K562 (cell line): Measurements from ENCODE around the gene ACP1. TPM values are rescaled to one million over a fixed set of nuclear protein-coding genes. Genes with fewer than 3 reads are reported as not detected.

Source experiments
- ATAC-seq: fragments of 200-7000 bp; cut with Tn5 transposase; 3 replicates; pipeline ENCODE4 v1.9.1; 2020; ENCODE audit warnings: moderate library complexity
- BruUV-seq: library from RNA; stranded (reverse); fragments of 400-500 nt; replicated peaks from 2 replicates; lab custom pipeline; 2021; lab: Mats Ljungman, UMichigan
- CTCF ChIA-PET: fragments of 300-600 bp; formaldehyde crosslinking; extraction: SDS; loops from one replicate; lab custom pipeline; 2021; ENCODE audit warnings: low intra/inter-chr PET ratio; lab: Yijun Ruan, JAX
- POLR2A ChIA-PET: fragments of 300-600, 350-650 bp; sonication (Branson Sonifier 250); formaldehyde crosslinking; extraction: SDS; loops from one replicate; lab custom pipeline; 2021; ENCODE audit warnings: antibody characterized with exemption, inconsistent platforms; lab: Yijun Ruan, JAX
- DNase-seq, 4 experiments: peaks; one replicate each; pipeline versions ENCODE4 v3.0.0 to v3.0.0-alpha.2; 2011 to 2018; ENCODE audit warnings: low spot score in 3 of 4, mixed read lengths in 3 of 4; ENCODE audit errors: extremely low read depth in 1 of 4
- FAIRE-seq: peaks from 2 replicates; lab custom pipeline; 2011; peaks lifted over from hg19 to GRCh38; lab: Jason Lieb, UNC
- H2AFZ ChIP-seq: 2 replicates; pipeline ENCODE4 v1.6.0; 2011; ENCODE audit warnings: low read depth, low read length, control low read depth, inconsistent platforms
- H3K27ac ChIP-seq: fragments of 200-600 bp; 3 replicates; pipeline ENCODE4 v1.8.0; 2011; ENCODE audit warnings: low read depth, mild to moderate bottlenecking, control low read depth, inconsistent platforms, low read length, moderate library complexity, mixed read lengths; ENCODE audit errors: extremely low read depth
- H3K27me3 ChIP-seq, 2 experiments: fragments of 300-600 bp in 1 of 2; 2 replicates in 1 of 2; 3 replicates in 1 of 2; pipeline versions ENCODE4 v1.6.0 to v1.8.0; 2011; ENCODE audit warnings: inconsistent platforms in 2 of 2, low read length in 2 of 2, mild to moderate bottlenecking in 1 of 2, mixed read lengths in 1 of 2, moderate library complexity in 1 of 2; ENCODE audit not compliant: control insufficient read depth in 2 of 2, insufficient read depth in 2 of 2
- H3K36me3 ChIP-seq: fragments of 300-600 bp; 3 replicates; pipeline ENCODE4 v1.8.0; 2011; ENCODE audit warnings: mild to moderate bottlenecking, low read length, inconsistent platforms; ENCODE audit not compliant: control insufficient read depth, insufficient read depth
- H3K4me1 ChIP-seq, 2 experiments: fragments of 200-600 bp in 1 of 2; replicated peaks in 1 of 2; 2 replicates in 1 of 2; 3 replicates in 1 of 2; pipeline versions ENCODE4 v1.5.1 to v1.8.0; 2011; ENCODE audit warnings: inconsistent platforms in 2 of 2, low read length in 2 of 2, mild to moderate bottlenecking in 1 of 2, mixed read lengths in 1 of 2, moderate library complexity in 1 of 2; ENCODE audit not compliant: control insufficient read depth in 2 of 2, insufficient read depth in 2 of 2
- H3K4me2 ChIP-seq: 2 replicates; pipeline ENCODE4 v1.6.1; 2011; ENCODE audit warnings: low read length, control low read depth, inconsistent platforms, mixed read lengths; ENCODE audit not compliant: insufficient read depth
- H3K4me3 ChIP-seq: fragments of 200-600 bp; sonication (generic), shearing (Covaris generic); 2 replicates; pipeline ENCODE4 v1.5.1; 2016; ENCODE audit warnings: control low read depth, inconsistent platforms
- H3K79me2 ChIP-seq: fragments of 200-600 bp; 3 replicates; pipeline ENCODE4 v1.8.0; 2011; ENCODE audit warnings: low read length, inconsistent platforms; ENCODE audit not compliant: control insufficient read depth, insufficient read depth
- H3K9ac ChIP-seq, 2 experiments: 2 replicates each; pipeline versions ENCODE4 v1.6.0 to v1.6.1; 2011; ENCODE audit warnings: low read depth in 2 of 2, low read length in 2 of 2, control low read depth in 1 of 2, inconsistent platforms in 1 of 2, mild to moderate bottlenecking in 1 of 2, mixed read lengths in 1 of 2; ENCODE audit not compliant: insufficient read depth in 1 of 2
- H3K9me1 ChIP-seq: one replicate; pipeline ENCODE4 v1.6.0; 2011; ENCODE audit warnings: inconsistent platforms, mild to moderate bottlenecking, low read length, moderate library complexity; ENCODE audit not compliant: control insufficient read depth, insufficient read depth
- H3K9me3 ChIP-seq: replicated peaks from 2 replicates; pipeline ENCODE4 v1.5.1; 2011; ENCODE audit warnings: low read depth, low read length, inconsistent platforms; ENCODE audit not compliant: control insufficient read depth, insufficient read depth
- H4K20me1 ChIP-seq: replicated peaks from 2 replicates; pipeline ENCODE4 v1.6.1; 2011; ENCODE audit warnings: low read length, inconsistent platforms, mixed read lengths; ENCODE audit not compliant: control insufficient read depth, insufficient read depth
- ATF4 ChIP-seq: fragments of 450-650 bp; formaldehyde crosslinking; IDR thresholded peaks from 2 replicates; pipeline ENCODE4 v1.4.0; 2022; ENCODE audit warnings: mild to moderate bottlenecking, moderate library complexity
- HIVEP1 ChIP-seq: fragments of 250-450 bp; sonication (Bioruptor Pico); IDR thresholded peaks from 2 replicates; pipeline ENCODE4 v1.4.0; 2020; ENCODE audit warnings: mild to moderate bottlenecking
- HMBOX1 ChIP-seq: sonication (generic); IDR thresholded peaks from 2 replicates; pipeline ENCODE4 v1.6.1; 2016
- SMARCE1 ChIP-seq: fragments of 450-650 bp; IDR thresholded peaks from 2 replicates; pipeline ENCODE4 v1.7.1; 2016; ENCODE audit warnings: mild to moderate bottlenecking
- ZNF174 ChIP-seq: fragments of 250-450 bp; sonication (Bioruptor Pico); IDR thresholded peaks from 2 replicates; pipeline ENCODE4 v1.4.0; 2020; ENCODE audit warnings: mild to moderate bottlenecking
- ZNF274 ChIP-seq: IDR thresholded peaks from 2 replicates; pipeline ENCODE4 v1.6.1; 2011; ENCODE audit warnings: low read depth, mild to moderate bottlenecking, low read length, moderate library complexity, borderline replicate concordance
- ZNF445 ChIP-seq: fragments of 250-450 bp; sonication (Bioruptor Pico); IDR thresholded peaks from 2 replicates; pipeline ENCODE4 v1.4.0; 2020; ENCODE audit warnings: low read depth, mild to moderate bottlenecking, moderate library complexity
- ZNF561 ChIP-seq: fragments of 450-650 bp; formaldehyde crosslinking; conservative IDR thresholded peaks from 2 replicates; pipeline ENCODE4 v1.4.0; 2020; ENCODE audit warnings: mild to moderate bottlenecking, moderate library complexity
- ZNF764 ChIP-seq: fragments of 250-450 bp; sonication (Bioruptor Pico); IDR thresholded peaks from 2 replicates; pipeline ENCODE4 v1.4.0; 2020; ENCODE audit warnings: low read depth, mild to moderate bottlenecking, moderate library complexity
- WGBS: fragments of 100-300 bp; shearing (Covaris generic); methylation state at CpG from one replicate; pipeline ENCODE4 v1.1.6; 2016; ENCODE audit warnings: low coverage, mixed read lengths; ENCODE audit not compliant: insufficient coverage; ENCODE audit errors: missing lambda C conversion rate; 5-methylcytosine and 5-hydroxymethylcytosine counted together
- in situ Hi-C: fragments of 300-500 bp; cut with MboI; formaldehyde crosslinking; loops from 4 replicates; pipeline ENCODE4 v1.15.0; 2018; ENCODE audit warnings: inconsistent platforms, mixed read lengths
- intact Hi-C: fragments of 100-400 bp; cut with micrococcal nuclease; formaldehyde crosslinking; loops from 2 replicates; pipeline ENCODE4 v1.14.2; 2022
- polyA plus RNA-seq, 8 experiments: library from polyadenylated mRNA; depleted of rRNA in 4 of 8; stranded (reverse) in 5 of 8; unstranded in 3 of 8; fragments of >200 nt; fragmentation: Nextera tagmentation in 2 of 8; fragmentation: Illumina TruSeq in 1 of 8; extraction: Ambion mirVana in 2 of 8; extraction: Trizol in 1 of 8; gene quantifications; 2 replicates each; pipeline versions ENCODE4 v1.2.1 to v1.2.3, GENCODE V29; 2011 to 2014; ENCODE audit warnings: inconsistent platforms in 1 of 8, missing spikeins in 1 of 8
- total RNA-seq, 7 experiments: library from RNA; depleted of rRNA in 6 of 7; stranded (reverse); fragments of >200 nt in 6 of 7; fragmentation: Illumina TruSeq in 2 of 7; extraction: Trizol in 2 of 7; gene quantifications; 2 replicates each; pipeline versions ENCODE4 v1.2.1 to v1.2.3, GENCODE V29; 2011 to 2021; ENCODE audit warnings: low replicate concordance in 1 of 7

ACP1 gene
- total and polyA plus RNA-seq, 9 of the 15 experiments (the other 6 are each of a cell fraction or from before 2014, with no cell fraction given): 139 to 493 (median 189) TPM

- FAIRE-seq: no peak
- no peaks in the 10 kb centered on the region for H3K9me1 ChIP-seq
- no peak overlapping the region for H3K9ac ChIP-seq
- H3K27me3 ChIP-seq: peaks cover 0 to 5% of the 10 kb centered on the region in 2 experiments; a peak in 1 of 5 replicates
- H3K27ac ChIP-seq: no peak overlapping the region
- H3K4me3 ChIP-seq: no peak overlapping the region
- H3K4me1 ChIP-seq: no peaks in the 10 kb centered on the region
- intact Hi-C loops: no loop called here
- H3K36me3 ChIP-seq: no peaks in the 10 kb centered on the region
- BruUV-seq: no TSS peak
- no peaks in the 10 kb centered on the region for H3K9me3 ChIP-seq
- H2AFZ ChIP-seq: no peak overlapping the region
- DNase-seq: no peak
- WGBS: 0% methylated on average over 3 of the region's 3 CpGs
- ATAC-seq: no peak
- H4K20me1 ChIP-seq: no peaks in the 10 kb centered on the region
- no peaks in the 10 kb centered on the region for H3K79me2 ChIP-seq
- in situ Hi-C loops: no loop called here
- TF ChIP-seq HIVEP1 (CRISPR knock-in tag) (no peak), ATF4 (CRISPR knock-in tag) (no peak), ZNF274 (no peak), ZNF174 (CRISPR knock-in tag) (no peak), ZNF445 (no peak), HMBOX1 (no peak), SMARCE1 (no peak), ZNF764 (no peak), ZNF561 (CRISPR knock-in tag) (no peak)
- TF ChIP-seq, all 486 proteins: peak for 0
- H3K4me2 ChIP-seq: no peak overlapping the region
- POLR2A ChIA-PET: interaction anchor here (0.7 kb wide), 1 partner anchor 18 kb away, joined by 3 read pairs; no protein-coding TSS in a partner anchor
- CTCF ChIA-PET: no interaction called here
These were observed 26.3 kb upstream of the ACP1 start for GRCh38 chr2:238431-238830.
